ENCODE results near the gene TRIML2. TPM values are rescaled to one million over a fixed set of nuclear protein-coding genes. Genes with fewer than 3 reads are reported as not detected.

Gene TRIML2
- total RNA-seq, 2 donors from 2014 or later: not detected

DNA sequence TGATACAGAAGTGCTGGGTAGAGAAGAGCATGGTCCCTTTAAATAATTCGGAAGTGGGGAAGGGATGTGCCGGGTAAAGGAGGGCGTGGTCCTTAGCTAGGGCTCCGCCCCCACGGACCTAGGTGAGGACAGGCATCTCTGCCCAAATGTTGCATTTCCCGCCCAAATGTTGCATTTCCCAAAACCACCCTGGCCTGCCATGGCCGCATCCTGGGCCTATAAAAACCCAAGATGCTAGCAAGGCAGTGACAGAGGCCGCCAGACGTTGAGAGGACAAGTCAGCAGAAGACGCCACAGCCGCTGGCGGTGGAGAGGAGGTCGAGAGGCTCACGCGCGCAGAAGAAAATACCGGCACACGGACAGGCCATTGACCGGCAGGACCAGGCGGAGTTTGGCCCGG is 67.7 kb downstream of the TRIML2 start:
- Mint-ChIP-seq H3K36me3 (no peaks in the 10 kb centered on the region), H3K9me3 (peaks cover 3 to 5% of the 10 kb centered on the region in 2 donors), H3K27ac (no peak overlapping the region)
- ATAC-seq (no peak), DNase-seq (ENCODE audit: low spot score in 2 of 2) (no peak)

Other genes starting within 250 kb of the TRIML2 start
- not detected for gene ZFP42, start 113.8 kb downstream of the TRIML2 start, total RNA-seq
- gene TRIML1, start 29.8 kb upstream of the TRIML2 start, total RNA-seq: not detected

Data from activated naive CD4-positive, alpha-beta T cell treated with anti-CD3 and anti-CD28 coated beads, Interleukin-2, amount 50 U/mL, for 72 hours (primary cell).